ENCODE results near the gene MED6.

MED6 gene

GRCh38 chr14:70600382-70601157 is at the start of gene MED6:
TSS of gene MED6 (minus strand) at chr14:70600655. CDS start at chr14:70600637, 18 bp downstream.
- peak within 1 kb of the TSS; percentile 67 for H3K4me3 ChIP-seq (ENCODE audit: low read depth, low read length)
- DNase-seq (ENCODE audit: low read depth), result peak; percentile 69
- TF ChIP-seq CTCF (IDR thresholded peaks at IDR 0.05; ENCODE audit: control insufficient read depth, extremely low read depth, insufficient read depth), result no peak

GRCh38 chr14:70649803-70650202 is 49.3 kb upstream of the MED6 start:
- DNase-seq (ENCODE audit: low read depth), result no peak
- H3K4me3 ChIP-seq (ENCODE audit: low read depth, low read length), result no peak overlapping the region
- TF ChIP-seq CTCF (IDR thresholded peaks at IDR 0.05; ENCODE audit: control insufficient read depth, extremely low read depth, insufficient read depth), result no peak

- TF ChIP-seq CTCF (IDR thresholded peaks at IDR 0.05; ENCODE audit: control insufficient read depth, extremely low read depth, insufficient read depth), result no peak
- no peak for DNase-seq (ENCODE audit: low read depth)
- H3K4me3 ChIP-seq (ENCODE audit: low read depth, low read length), result no peak overlapping the region
Observed at GRCh38 chr14:70648346-70648745, 47.9 kb upstream of the MED6 start.

- DNase-seq (ENCODE audit: low read depth), result no peak
- no peak overlapping the region for H3K4me3 ChIP-seq (ENCODE audit: low read depth, low read length)
- no peak for TF ChIP-seq CTCF (IDR thresholded peaks at IDR 0.05; ENCODE audit: control insufficient read depth, extremely low read depth, insufficient read depth)
Observed at GRCh38 chr14:70646705-70647104, 46.2 kb upstream of the MED6 start.

GRCh38 chr14:70645892-70646291 is 45.4 kb upstream of the MED6 start:
- no peak for TF ChIP-seq CTCF (IDR thresholded peaks at IDR 0.05; ENCODE audit: control insufficient read depth, extremely low read depth, insufficient read depth)
- no peak for DNase-seq (ENCODE audit: low read depth)
- H3K4me3 ChIP-seq (ENCODE audit: low read depth, low read length), result no peak overlapping the region

- DNase-seq (ENCODE audit: low read depth), result no peak
- H3K4me3 ChIP-seq (ENCODE audit: low read depth, low read length), result no peak overlapping the region
- TF ChIP-seq CTCF (IDR thresholded peaks at IDR 0.05; ENCODE audit: control insufficient read depth, extremely low read depth, insufficient read depth), result no peak
Observed at GRCh38 chr14:70643967-70644366, 43.5 kb upstream of the MED6 start.

Data from LNCaP clone FGC (cell line).